Sigmoid colon (tissue), 7 donors: ENCODE results near the gene ABHD14A. TPM values are rescaled to one million over a fixed set of nuclear protein-coding genes. Genes with fewer than 3 reads are reported as not detected.
A peak's percentile ranks its signal among the peaks of the same experiment; 100 is the strongest.

ENCODE experiments used
- DNase-seq: peaks from one replicate; pipeline ENCODE4 v3.0.0-alpha.2; 2019
- H3K27ac ChIP-seq, 4 donors: fragments of 200-600 bp; sonication (generic); one replicate each; pipeline ENCODE4 v1.5.1; 2016 to 2019; ENCODE audit warnings: mild to moderate bottlenecking in 1 of 4
- H3K27me3 ChIP-seq, 3 donors: fragments of 200-600 bp; sonication (generic); one replicate each; pipeline ENCODE4 v1.5.1; 2019; ENCODE audit warnings: mild to moderate bottlenecking in 1 of 3
- H3K36me3 ChIP-seq, 4 donors: fragments of 200-600 bp; sonication (generic); one replicate each; pipeline ENCODE4 v1.5.1; 2016 to 2019
- H3K4me1 ChIP-seq, 4 donors: fragments of 200-600 bp; sonication (generic); one replicate each; pipeline ENCODE4 v1.5.1; 2017 to 2019
- H3K4me3 ChIP-seq, 4 donors: fragments of 200-600 bp; sonication (generic); one replicate each; pipeline ENCODE4 v1.5.1; 2017 to 2019; ENCODE audit warnings: mild to moderate bottlenecking in 2 of 4, moderate library complexity in 1 of 4
- H3K9me3 ChIP-seq, 4 donors: fragments of 200-600 bp in 3 of 4; sonication (generic) in 3 of 4; one replicate each; pipeline versions ENCODE4 v1.5.1 to v1.6.1; 2013 to 2019
- EP300 ChIP-seq, 4 donors: sonication (generic); formaldehyde crosslinking; IDR thresholded peaks; one replicate each; pipeline ENCODE4 v1.6.1; 2017; ENCODE audit warnings: antibody characterized with exemption in 4 of 4
- POLR2A ChIP-seq, 2 donors: fragments of 450-650 bp; IDR thresholded peaks; one replicate each; pipeline ENCODE4 v1.6.1; 2016; ENCODE audit warnings: antibody characterized with exemption in 2 of 2, mild to moderate bottlenecking in 2 of 2, moderate library complexity in 2 of 2
- POLR2AphosphoS5 ChIP-seq, 4 donors: sonication (generic); formaldehyde crosslinking; IDR thresholded peaks; one replicate each; pipeline ENCODE4 v1.6.1; 2017; ENCODE audit warnings: antibody characterized with exemption in 4 of 4
- WGBS, 2 donors: extraction: QIAGEN DNeasy Blood & Tissue Kit; methylation state at CpG; one replicate each; pipeline ENCODE4 v1.1.7; 2013; 5-methylcytosine and 5-hydroxymethylcytosine counted together
- intact Hi-C: fragments of 100-400 bp; cut with DNase I; formaldehyde crosslinking; loops from one replicate; pipeline ENCODE4 v1.15.1; 2023
- polyA plus RNA-seq, 3 donors: library from polyadenylated mRNA; stranded (reverse); fragments of 200-250 nt; gene quantifications; one replicate each; pipeline ENCODE4 v1.2.3, GENCODE V29; 2013
- total RNA-seq, 4 donors: library from RNA; depleted of rRNA; stranded (reverse); fragments of >200 nt; gene quantifications; one replicate each; pipeline ENCODE4 v1.1.0, GENCODE V29; 2016
- TF ChIP-seq, protein P1 (sequence below), 4 experiments: fragments of 450-650 bp in 3 of 4; fragments of 200-600 bp in 1 of 4; IDR thresholded peaks; one replicate each; pipeline ENCODE4 v1.5.1; 2016 to 2019; ENCODE audit warnings: antibody characterized with exemption in 4 of 4, mild to moderate bottlenecking in 3 of 4, moderate library complexity in 2 of 4
- donor health status: healthy with polysubstance abuse.
- donor health status: Bipolar disorder and iron deficiency.
- donor health status: healthy.

Gene ABHD14A
- total and polyA plus RNA-seq, 7 donors, result 3.2 to 35.3 (median 16.3) TPM

- peak overlapping the region; percentile 46 to 95 (median 80) for H3K4me3 ChIP-seq
- TF ChIP-seq, protein P1, sequence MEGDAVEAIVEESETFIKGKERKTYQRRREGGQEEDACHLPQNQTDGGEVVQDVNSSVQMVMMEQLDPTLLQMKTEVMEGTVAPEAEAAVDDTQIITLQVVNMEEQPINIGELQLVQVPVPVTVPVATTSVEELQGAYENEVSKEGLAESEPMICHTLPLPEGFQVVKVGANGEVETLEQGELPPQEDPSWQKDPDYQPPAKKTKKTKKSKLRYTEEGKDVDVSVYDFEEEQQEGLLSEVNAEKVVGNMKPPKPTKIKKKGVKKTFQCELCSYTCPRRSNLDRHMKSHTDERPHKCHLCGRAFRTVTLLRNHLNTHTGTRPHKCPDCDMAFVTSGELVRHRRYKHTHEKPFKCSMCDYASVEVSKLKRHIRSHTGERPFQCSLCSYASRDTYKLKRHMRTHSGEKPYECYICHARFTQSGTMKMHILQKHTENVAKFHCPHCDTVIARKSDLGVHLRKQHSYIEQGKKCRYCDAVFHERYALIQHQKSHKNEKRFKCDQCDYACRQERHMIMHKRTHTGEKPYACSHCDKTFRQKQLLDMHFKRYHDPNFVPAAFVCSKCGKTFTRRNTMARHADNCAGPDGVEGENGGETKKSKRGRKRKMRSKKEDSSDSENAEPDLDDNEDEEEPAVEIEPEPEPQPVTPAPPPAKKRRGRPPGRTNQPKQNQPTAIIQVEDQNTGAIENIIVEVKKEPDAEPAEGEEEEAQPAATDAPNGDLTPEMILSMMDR (IDR thresholded peaks at IDR 0.05), result no peak
- TF ChIP-seq POLR2A (IDR thresholded peaks at IDR 0.05), result no peak
- TF ChIP-seq POLR2AphosphoS5 (IDR thresholded peaks at IDR 0.05), result no peak
- H3K9me3 ChIP-seq, result no peaks in the 10 kb centered on the region
- 4 to 6% methylated on average over 33 of the region's 33 CpGs for WGBS, 2 donors
- intact Hi-C loops, result loop anchor here (1.0 to 10.0 kb wide), 2 partner anchors 25 to 572 kb away; partner anchors contain the start of genes PARP3 and RBM15B
- no peaks in the 10 kb centered on the region for H3K27me3 ChIP-seq
- H3K27ac ChIP-seq, result peak overlapping the region; percentile 92 to 99 (median 94)
- peaks cover 0 to 56% (median 42%) of the 10 kb centered on the region in 4 donors for H3K4me1 ChIP-seq
- H3K36me3 ChIP-seq, result no peaks in the 10 kb centered on the region
- DNase-seq, result no peak
Observed at GRCh38 chr3:51966922-51967383, 7.9 kb upstream of the ABHD14A start.

- Histone ChIP-seq H3K9me3 (no peaks in the 10 kb centered on the region), H3K4me3 (peak within 1 kb of the TSS; percentile 66 to 95 (median 80)), H3K4me1 (peaks cover 0 to 53% (median 43%) of the 10 kb centered on the region in 4 donors), H3K27ac (peak within 1 kb of the TSS; percentile 92 to 99 (median 94)), H3K27me3 (no peaks in the 10 kb centered on the region), H3K36me3 (no peaks in the 10 kb centered on the region)
- peak; percentile 74 to 91 (median 84) for TF ChIP-seq POLR2AphosphoS5 (IDR thresholded peaks at IDR 0.05)
- TF ChIP-seq EP300 (IDR thresholded peaks at IDR 0.05), result no peak
- intact Hi-C loops, result loop anchor here (1.0 to 10.0 kb wide), 2 partner anchors 25 to 573 kb away; partner anchors contain the start of genes PARP3 and RBM15B
- WGBS, 2 donors, result 1% methylated on average over 90 of the region's 90 CpGs
- DNase-seq, result peak; percentile 85
Observed at GRCh38 chr3:51967384-51968169, 7.3 kb upstream of the ABHD14A start, which contains the start of gene PCBP4. Gene PCBP4, minus strand, starts transcription at chr3:51967454. Its CDS starts 6,214 bp downstream, at chr3:51961240.

DNA sequence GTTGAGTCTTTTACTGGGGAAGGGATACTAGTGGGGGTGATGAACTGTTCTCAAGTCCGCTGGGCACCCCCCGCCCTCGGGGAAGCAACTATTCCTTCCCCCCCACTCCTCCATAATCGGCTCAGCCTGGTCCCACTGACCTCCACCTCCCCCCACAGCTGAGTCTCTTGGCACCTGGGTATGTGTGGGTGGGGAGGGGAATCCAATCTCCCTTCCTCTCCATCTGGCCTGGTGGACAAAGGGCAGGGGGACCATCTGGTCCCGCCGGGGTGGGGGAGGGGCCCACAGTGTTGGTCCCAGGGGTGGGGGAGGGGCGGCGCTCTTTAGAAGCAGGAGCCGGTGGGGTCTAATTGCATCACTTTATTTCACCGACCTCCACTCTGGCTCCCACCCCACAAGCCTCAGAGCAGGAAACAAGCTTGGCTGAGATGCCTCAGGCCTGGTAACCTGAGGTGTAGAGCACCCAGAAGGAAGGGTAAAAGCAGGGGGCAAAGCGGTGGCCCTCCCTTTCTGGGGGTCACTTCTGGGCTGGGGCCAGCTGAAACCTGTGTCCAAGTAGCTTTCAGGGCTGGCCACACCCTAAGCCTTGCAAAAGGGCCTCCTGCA lies 6.6 kb upstream of the ABHD14A start:
- intact Hi-C loops, result loop anchor here (10.0 kb wide), 1 partner anchor 573 kb away; the partner anchor contains the start of gene RBM15B
- TF ChIP-seq, protein P1 (IDR thresholded peaks at IDR 0.05), result no peak
- TF ChIP-seq POLR2AphosphoS5 (IDR thresholded peaks at IDR 0.05), result no peak
- TF ChIP-seq EP300 (IDR thresholded peaks at IDR 0.05), result no peak
- no peak for TF ChIP-seq POLR2A (IDR thresholded peaks at IDR 0.05)

GRCh38 chr3:51968883-51969678 lies 5.8 kb upstream of the ABHD14A start:
- intact Hi-C loops, result loop anchor here (10.0 kb wide), 1 partner anchor 574 kb away; the partner anchor contains the start of gene RBM15B
- H3K4me3 ChIP-seq, result no peak overlapping the region
- no peak for DNase-seq
- H3K36me3 ChIP-seq, result no peaks in the 10 kb centered on the region
- no peaks in the 10 kb centered on the region for H3K27me3 ChIP-seq
- H3K27ac ChIP-seq, result peak overlapping the region; percentile 92 to 99 (median 94)
- H3K9me3 ChIP-seq, result no peaks in the 10 kb centered on the region
- H3K4me1 ChIP-seq, result peaks cover 0 to 52% (median 48%) of the 10 kb centered on the region in 4 donors
- TF ChIP-seq POLR2AphosphoS5 (IDR thresholded peaks at IDR 0.05) (no peak), EP300 (IDR thresholded peaks at IDR 0.05) (no peak), POLR2A (IDR thresholded peaks at IDR 0.05) (no peak)
- TF ChIP-seq, protein P1 (IDR thresholded peaks at IDR 0.05), result no peak
- 80 to 85% methylated on average over 6 of the region's 6 CpGs for WGBS, 2 donors

More for the DNA sequence above, 6.6 kb upstream of the ABHD14A start:
- no peak for DNase-seq
- Histone ChIP-seq H3K9me3 (no peaks in the 10 kb centered on the region), H3K4me3 (peak overlapping the region; percentile 66 to 95 (median 80)), H3K27ac (peak overlapping the region; percentile 92 to 99 (median 94)), H3K36me3 (no peaks in the 10 kb centered on the region), H3K4me1 (peaks cover 0 to 50% (median 49%) of the 10 kb centered on the region in 4 donors), H3K27me3 (no peaks in the 10 kb centered on the region)
- WGBS, 2 donors, result 22% methylated on average over 11 of the region's 11 CpGs
